Measurements from ENCODE around the gene EXOG. TPM values are rescaled to one million over a fixed set of nuclear protein-coding genes. Genes with fewer than 3 reads are reported as not detected.

Gene EXOG
- total and polyA plus RNA-seq, 2 donors (not counting 1 experiment from before 2014, with no cell fraction given) = 8.8 to 36.8 TPM

DNA sequence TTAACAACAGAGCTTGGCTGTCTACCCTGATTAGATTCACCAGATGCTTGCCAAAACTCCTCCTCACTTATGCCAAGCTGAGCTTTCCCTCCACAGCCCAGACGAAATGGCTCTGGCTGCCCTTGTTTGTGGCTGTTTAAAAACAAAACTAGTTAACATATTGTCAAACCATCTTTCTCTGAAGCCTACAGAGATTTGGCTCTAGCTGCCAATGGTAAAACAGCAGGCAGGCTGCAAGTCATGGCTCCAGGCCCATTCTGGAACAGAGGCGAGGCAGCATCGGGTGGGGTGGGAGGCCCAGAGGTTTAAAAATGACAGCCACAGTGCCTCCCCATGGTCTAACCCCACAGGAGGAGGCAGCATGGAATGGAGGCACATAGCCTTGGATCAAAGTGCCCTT lies 77.4 kb downstream of the EXOG start:
- no peaks in the 10 kb centered on the region for H4K20me1 ChIP-seq (ENCODE audit: control insufficient read depth, insufficient read depth, low read length, poor library complexity, severe bottlenecking)
- WGBS (ENCODE audit: insufficient coverage) = 59% methylated on average over 3 of the region's 3 CpGs
- H3K27me3 ChIP-seq (replicated peaks in 1 of 4; ENCODE audit: control extremely low read depth in 1 of 4, control insufficient read depth in 3 of 4, insufficient read depth in 4 of 4, low read length in 3 of 4) = no peaks in the 10 kb centered on the region
- no peak overlapping the region for H2AFZ ChIP-seq (ENCODE audit: insufficient read depth, low read depth, low read length, poor library complexity, severe bottlenecking)
- intact Hi-C loops (cut with micrococcal nuclease) = no loop called here
- TF ChIP-seq, protein P1, sequence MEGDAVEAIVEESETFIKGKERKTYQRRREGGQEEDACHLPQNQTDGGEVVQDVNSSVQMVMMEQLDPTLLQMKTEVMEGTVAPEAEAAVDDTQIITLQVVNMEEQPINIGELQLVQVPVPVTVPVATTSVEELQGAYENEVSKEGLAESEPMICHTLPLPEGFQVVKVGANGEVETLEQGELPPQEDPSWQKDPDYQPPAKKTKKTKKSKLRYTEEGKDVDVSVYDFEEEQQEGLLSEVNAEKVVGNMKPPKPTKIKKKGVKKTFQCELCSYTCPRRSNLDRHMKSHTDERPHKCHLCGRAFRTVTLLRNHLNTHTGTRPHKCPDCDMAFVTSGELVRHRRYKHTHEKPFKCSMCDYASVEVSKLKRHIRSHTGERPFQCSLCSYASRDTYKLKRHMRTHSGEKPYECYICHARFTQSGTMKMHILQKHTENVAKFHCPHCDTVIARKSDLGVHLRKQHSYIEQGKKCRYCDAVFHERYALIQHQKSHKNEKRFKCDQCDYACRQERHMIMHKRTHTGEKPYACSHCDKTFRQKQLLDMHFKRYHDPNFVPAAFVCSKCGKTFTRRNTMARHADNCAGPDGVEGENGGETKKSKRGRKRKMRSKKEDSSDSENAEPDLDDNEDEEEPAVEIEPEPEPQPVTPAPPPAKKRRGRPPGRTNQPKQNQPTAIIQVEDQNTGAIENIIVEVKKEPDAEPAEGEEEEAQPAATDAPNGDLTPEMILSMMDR (IDR thresholded peaks at IDR 0.05) = no peak
- TF ChIP-seq EZH2 (IDR thresholded peaks at IDR 0.05; ENCODE audit: borderline replicate concordance, insufficient read depth, low read depth, low read length, poor library complexity, severe bottlenecking) = no peak
- ChIA-PET CTCF (no interaction called here), POLR2A (no interaction called here)
- H3K27ac ChIP-seq (ENCODE audit: low read length in 2 of 2) = no peak overlapping the region
- Mint-ChIP-seq H3K27ac (no peak overlapping the region), H3K27me3 (peaks cover 3% of the 10 kb centered on the region), H3K9me3 (ENCODE audit: insufficient read depth) (no peaks in the 10 kb centered on the region), H3K4me3 (no peak overlapping the region), H3K4me1 (no peaks in the 10 kb centered on the region)
- H3K79me2 ChIP-seq (ENCODE audit: control insufficient read depth, insufficient read depth, low read length) = no peaks in the 10 kb centered on the region
- no peak for ATAC-seq (ENCODE audit: low read depth)
- no peaks in the 10 kb centered on the region for H3K4me1 ChIP-seq (ENCODE audit: control insufficient read depth in 2 of 2, insufficient read depth in 2 of 2, low read length in 2 of 2)
- H3K4me3 ChIP-seq (ENCODE audit: control extremely low read depth in 1 of 5, extremely low read depth in 1 of 5, insufficient read depth in 1 of 5, low read depth in 2 of 5, low read length in 4 of 5) = no peak overlapping the region
- H3K36me3 ChIP-seq (replicated peaks in 1 of 2; ENCODE audit: control extremely low read depth in 1 of 2, control insufficient read depth in 1 of 2, extremely low read depth in 1 of 2, insufficient read depth in 2 of 2, low read length in 1 of 2) = no peaks in the 10 kb centered on the region
- no peak for DNase-seq
- no peak overlapping the region for H3K4me2 ChIP-seq (replicated peaks; ENCODE audit: low read depth, low read length, poor library complexity, severe bottlenecking)
- no peak overlapping the region for H3K9ac ChIP-seq (ENCODE audit: low read length)
- peaks cover 0 to 11% (median 0%) of the 10 kb centered on the region in 3 donors for H3K9me3 ChIP-seq (ENCODE audit: control extremely low read depth in 1 of 3, control insufficient read depth in 2 of 3, insufficient read depth in 1 of 3, low read length in 2 of 3)

DNA sequence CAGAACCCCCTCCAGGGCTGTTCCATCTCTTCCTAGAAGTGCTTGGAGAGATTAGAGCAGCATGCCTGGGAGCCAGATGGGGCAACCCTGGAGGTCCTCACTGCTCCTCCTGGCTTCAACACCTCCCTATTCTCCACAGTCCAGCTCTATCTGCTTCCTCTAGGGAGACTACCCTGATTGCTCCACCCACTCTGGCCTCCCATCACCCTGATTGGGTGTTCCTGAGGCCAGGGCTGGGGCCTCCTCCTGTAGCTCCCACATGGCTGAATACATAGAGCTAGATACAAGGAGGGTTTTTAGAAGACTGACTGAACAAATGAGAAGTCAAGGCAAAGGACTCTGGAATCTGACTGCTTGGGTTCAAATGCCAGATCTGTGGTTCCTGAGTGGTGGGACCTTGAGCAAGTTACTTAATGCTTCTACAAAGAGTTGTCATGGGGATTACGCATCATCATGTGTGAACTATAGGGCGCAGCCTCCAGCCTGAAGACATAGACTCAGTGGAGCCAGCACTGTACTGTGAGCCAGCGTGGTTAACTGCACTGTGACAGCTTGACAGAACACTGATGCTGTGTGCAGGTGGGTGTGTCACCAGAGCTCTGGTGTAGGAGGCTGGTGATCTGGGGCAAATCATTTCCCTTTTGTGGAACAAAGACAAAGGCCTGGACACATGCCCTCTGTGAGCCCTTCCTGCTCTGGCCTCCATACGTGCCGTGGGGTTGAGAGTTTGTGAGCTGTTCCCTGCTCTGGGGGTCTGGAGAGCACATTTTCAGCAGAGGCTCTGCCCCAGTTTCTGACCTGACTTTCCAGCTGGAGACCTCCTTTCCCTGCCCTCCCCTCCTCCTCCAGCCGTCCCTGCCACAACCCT lies 78.5 kb downstream of the EXOG start:
- Mint-ChIP-seq H3K4me3 (no peak overlapping the region), H3K4me1 (no peaks in the 10 kb centered on the region), H3K27me3 (peaks cover 3% of the 10 kb centered on the region), H3K9me3 (ENCODE audit: insufficient read depth) (no peaks in the 10 kb centered on the region), H3K27ac (no peak overlapping the region)
- no peak overlapping the region for H3K4me2 ChIP-seq (replicated peaks; ENCODE audit: low read depth, low read length, poor library complexity, severe bottlenecking)
- intact Hi-C loops (cut with micrococcal nuclease) = no loop called here
- H2AFZ ChIP-seq (ENCODE audit: insufficient read depth, low read depth, low read length, poor library complexity, severe bottlenecking) = no peak overlapping the region
- POLR2A ChIA-PET = no interaction called here
- CTCF ChIA-PET = no interaction called here
- no peaks in the 10 kb centered on the region for H4K20me1 ChIP-seq (ENCODE audit: control insufficient read depth, insufficient read depth, low read length, poor library complexity, severe bottlenecking)
- no peaks in the 10 kb centered on the region for H3K79me2 ChIP-seq (ENCODE audit: control insufficient read depth, insufficient read depth, low read length)
- H3K4me1 ChIP-seq (ENCODE audit: control insufficient read depth in 2 of 2, insufficient read depth in 2 of 2, low read length in 2 of 2) = no peaks in the 10 kb centered on the region
- H3K9me3 ChIP-seq (ENCODE audit: control extremely low read depth in 1 of 3, control insufficient read depth in 2 of 3, insufficient read depth in 1 of 3, low read length in 2 of 3) = peaks cover 0 to 11% (median 0%) of the 10 kb centered on the region in 3 donors
- TF ChIP-seq, protein P1 (IDR thresholded peaks at IDR 0.05) = no peak
- no peak for TF ChIP-seq EZH2 (IDR thresholded peaks at IDR 0.05; ENCODE audit: borderline replicate concordance, insufficient read depth, low read depth, low read length, poor library complexity, severe bottlenecking)
- H3K4me3 ChIP-seq (ENCODE audit: control extremely low read depth in 1 of 5, extremely low read depth in 1 of 5, insufficient read depth in 1 of 5, low read depth in 2 of 5, low read length in 4 of 5) = no peak overlapping the region
- H3K9ac ChIP-seq (ENCODE audit: low read length) = no peak overlapping the region
- DNase-seq (no peak), ATAC-seq (ENCODE audit: low read depth) (no peak)
- no peaks in the 10 kb centered on the region for H3K36me3 ChIP-seq (replicated peaks in 1 of 2; ENCODE audit: control extremely low read depth in 1 of 2, control insufficient read depth in 1 of 2, extremely low read depth in 1 of 2, insufficient read depth in 2 of 2, low read length in 1 of 2)
- H3K27me3 ChIP-seq (replicated peaks in 1 of 4; ENCODE audit: control extremely low read depth in 1 of 4, control insufficient read depth in 3 of 4, insufficient read depth in 4 of 4, low read length in 3 of 4) = no peaks in the 10 kb centered on the region
- WGBS (ENCODE audit: insufficient coverage) = 93% methylated on average over 5 of the region's 6 CpGs
- no peak overlapping the region for H3K27ac ChIP-seq (ENCODE audit: low read length in 2 of 2)

Data from B cell (primary cell).